ENCODE measurements around the gene CSF3R.

DNA sequence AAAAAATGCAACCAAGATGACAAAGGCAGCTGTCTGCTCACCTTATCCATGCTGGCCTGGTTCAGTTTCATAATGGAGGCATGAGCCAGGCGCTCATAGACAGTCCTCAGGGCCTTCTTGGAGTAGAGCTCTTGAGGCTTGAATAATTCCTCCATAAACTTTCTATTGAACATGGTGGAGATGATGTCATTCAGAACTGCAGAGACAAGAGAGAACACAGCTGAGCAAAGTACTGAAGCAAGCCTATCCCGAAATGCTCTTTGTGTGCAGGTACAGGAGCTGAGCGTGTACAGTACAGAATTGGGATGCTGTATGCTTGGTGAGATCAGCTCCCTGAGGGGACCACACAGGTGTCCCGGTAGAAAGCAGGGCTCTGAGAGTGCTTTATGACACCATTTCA is 44.0 kb downstream of the CSF3R start:
- TF ChIP-seq CTCF (IDR thresholded peaks at IDR 0.05; ENCODE audit: low read depth, low read length, poor library complexity, severe bottlenecking) (no peak), EZH2phosphoT487 (IDR thresholded peaks at IDR 0.05; ENCODE audit: borderline replicate concordance, low read length) (no peak)
